MCF 10A (cell line): ENCODE measurements around the gene SEC22B. TPM values are rescaled to one million over a fixed set of nuclear protein-coding genes. Genes with fewer than 3 reads are reported as not detected.
A peak's percentile ranks its signal among the peaks of the same experiment; 100 is the strongest.
"Not testable (repeated sequence)": the region's sequence is repeated elsewhere in the genome, so short reads cannot be mapped to it uniquely, and the experiment has no call there.

Experiments used
- BruUV-seq: library from RNA; stranded (reverse); fragments of 400-500 nt; replicated peaks from 2 replicates; lab custom pipeline; 2021; lab: Mats Ljungman, UMichigan
- CTCF ChIA-PET: fragments of 300-600 bp; sonication (Branson Sonifier 250); formaldehyde crosslinking; extraction: SDS; loops from one replicate; lab custom pipeline; 2021; ENCODE audit warnings: antibody characterized with exemption, inconsistent platforms; lab: Yijun Ruan, JAX
- POLR2A ChIA-PET: fragments of 300-600, 350-650 bp; sonication (Branson Sonifier 250); formaldehyde crosslinking; extraction: SDS; loops from one replicate; lab custom pipeline; 2020; ENCODE audit warnings: antibody characterized with exemption, inconsistent platforms; lab: Yijun Ruan, JAX
- DNase-seq: peaks from one replicate; pipeline ENCODE4 v3.0.0-alpha.2; 2018; ENCODE audit not compliant: unreplicated experiment
- H3K27ac Mint-ChIP-seq: one replicate; pipeline ENCODE4 v1.8.0; 2022; ENCODE audit warnings: mild to moderate bottlenecking, low read depth, mixed read lengths; ENCODE audit not compliant: unreplicated experiment
- H3K27me3 Mint-ChIP-seq: one replicate; pipeline ENCODE4 v1.8.0; 2022; ENCODE audit warnings: mixed read lengths; ENCODE audit not compliant: insufficient read depth, unreplicated experiment
- H3K36me3 Mint-ChIP-seq: one replicate; pipeline ENCODE4 v1.8.0; 2022; ENCODE audit warnings: mild to moderate bottlenecking, moderate library complexity, mixed read lengths; ENCODE audit not compliant: insufficient read depth, unreplicated experiment
- H3K4me1 Mint-ChIP-seq: one replicate; pipeline ENCODE4 v1.8.0; 2022; ENCODE audit warnings: mixed read lengths; ENCODE audit not compliant: insufficient read depth, unreplicated experiment
- H3K4me3 Mint-ChIP-seq: one replicate; pipeline ENCODE4 v1.8.0; 2022; ENCODE audit warnings: mild to moderate bottlenecking, moderate library complexity, mixed read lengths; ENCODE audit not compliant: unreplicated experiment
- H3K9me3 Mint-ChIP-seq: one replicate; pipeline ENCODE4 v1.8.0; 2022; ENCODE audit warnings: mixed read lengths; ENCODE audit not compliant: unreplicated experiment
- CTCF ChIP-seq: fragments of 200-600 bp; IDR thresholded peaks from one replicate; pipeline ENCODE4 v1.8.0; 2022; ENCODE audit warnings: antibody characterized with exemption, mild to moderate bottlenecking; ENCODE audit not compliant: unreplicated experiment
- intact Hi-C: fragments of 100-400 bp; cut with micrococcal nuclease; formaldehyde crosslinking; loops from 2 replicates; pipeline ENCODE4 v1.14.1; 2022
- total RNA-seq: library from RNA; stranded (reverse); gene quantifications from 2 replicates; pipeline ENCODE4 v1.2.3, GENCODE V29; 2022

The SEC22B gene
- total RNA-seq, 1 experiment from 2014 or later = 38.0 TPM

- H3K27me3 Mint-ChIP-seq, H3K4me3 Mint-ChIP-seq, POLR2A ChIA-PET, DNase-seq, H3K36me3 Mint-ChIP-seq, H3K27ac Mint-ChIP-seq, H3K9me3 Mint-ChIP-seq, CTCF ChIA-PET, intact Hi-C loops, BruUV-seq: not testable (repeated sequence)
- peaks cover 15% of the 10 kb centered on the region for H3K4me1 Mint-ChIP-seq
These were observed 5.9 kb upstream of the SEC22B start for GRCh38 chr1:120182176-120182707.

GRCh38 chr1:120179811-120180690, 3.7 kb upstream of the SEC22B start:
- POLR2A ChIA-PET, CTCF ChIA-PET, H3K4me3 Mint-ChIP-seq, H3K36me3 Mint-ChIP-seq, H3K9me3 Mint-ChIP-seq, BruUV-seq, intact Hi-C loops, H3K27me3 Mint-ChIP-seq: not testable (repeated sequence)
- peak overlapping the region; percentile 8 for H3K27ac Mint-ChIP-seq
- H3K4me1 Mint-ChIP-seq = peaks cover 15% of the 10 kb centered on the region
- peak; percentile 41 for DNase-seq

GRCh38 chr1:120178799-120179756, 2.8 kb upstream of the SEC22B start:
- Mint-ChIP-seq H3K27ac (peak overlapping the region; percentile 8), H3K9me3 (no peaks in the 10 kb centered on the region), H3K36me3 (peaks cover 9% of the 10 kb centered on the region), H3K27me3 (no peaks in the 10 kb centered on the region), H3K4me3 (no peak overlapping the region), H3K4me1 (peaks cover 15% of the 10 kb centered on the region)
- no peak for DNase-seq
- CTCF ChIA-PET = no interaction called here
- no TSS peak for BruUV-seq
- TF ChIP-seq CTCF = no peak
- POLR2A ChIA-PET = no interaction called here
- intact Hi-C loops = no loop called here

- peaks cover 15% of the 10 kb centered on the region for H3K4me1 Mint-ChIP-seq
- H3K4me3 Mint-ChIP-seq, intact Hi-C loops, H3K36me3 Mint-ChIP-seq, H3K9me3 Mint-ChIP-seq, DNase-seq, H3K27ac Mint-ChIP-seq, POLR2A ChIA-PET, H3K27me3 Mint-ChIP-seq, BruUV-seq: not testable (repeated sequence)
- CTCF ChIA-PET = interaction anchor here (0.6 kb wide), 2 partner anchors 269 to 433 kb away, joined by 3 read pairs; no protein-coding TSS in a partner anchor
These were observed 1.7 kb upstream of the SEC22B start for GRCh38 chr1:120178058-120178457.

GRCh38 chr1:120175688-120176087, 632 bp downstream of the SEC22B start:
- intact Hi-C loops, H3K9me3 Mint-ChIP-seq, H3K27me3 Mint-ChIP-seq: not testable (repeated sequence)
- Mint-ChIP-seq H3K36me3 (peaks cover 12% of the 10 kb centered on the region), H3K4me3 (peak overlapping the region; percentile 98), H3K27ac (peak overlapping the region; percentile 99), H3K4me1 (peaks cover 15% of the 10 kb centered on the region)
- DNase-seq = peak; percentile 17
- ChIA-PET POLR2A (interaction anchor here (0.6 to 1.7 kb wide), 5 partner anchors 188 to 1080 kb away, joined by 3 to 6 read pairs (median 3); partner anchors contain the start of gene ZNF697), CTCF (interaction anchor here (0.7 to 1.3 kb wide), 2 partner anchors 305 to 367 kb away, joined by 3 to 4 read pairs; no protein-coding TSS in a partner anchor)
- TSS peak; percentile 77 for BruUV-seq

- not testable (repeated sequence) for H3K9me3 Mint-ChIP-seq, BruUV-seq
These were observed 11.6 kb downstream of the SEC22B start for GRCh38 chr1:120164761-120165160.

GRCh38 chr1:120162015-120162414, 14.3 kb downstream of the SEC22B start:
- BruUV-seq, H3K4me1 Mint-ChIP-seq, POLR2A ChIA-PET, H3K36me3 Mint-ChIP-seq, CTCF ChIA-PET, intact Hi-C loops, H3K9me3 Mint-ChIP-seq, DNase-seq, H3K4me3 Mint-ChIP-seq, H3K27me3 Mint-ChIP-seq, H3K27ac Mint-ChIP-seq: not testable (repeated sequence)

More at GRCh38 chr1:120164761-120165160, 11.6 kb downstream of the SEC22B start:
- H3K4me1 Mint-ChIP-seq, CTCF ChIA-PET, intact Hi-C loops, H3K27ac Mint-ChIP-seq, POLR2A ChIA-PET, DNase-seq, H3K27me3 Mint-ChIP-seq, H3K4me3 Mint-ChIP-seq: not testable (repeated sequence)
- H3K36me3 Mint-ChIP-seq = peaks cover 18% of the 10 kb centered on the region
